Endodermal cell (in vitro differentiated cells): ENCODE data around the gene IRX1. TPM values are rescaled to one million over a fixed set of nuclear protein-coding genes. Genes with fewer than 3 reads are reported as not detected.
A peak's percentile ranks its signal among the peaks of the same experiment; 100 is the strongest.

Source experiments
- DNase-seq: peaks from one replicate; pipeline ENCODE4 v3.0.0-alpha.2; 2017
- H3K27ac ChIP-seq: 2 replicates; pipeline ENCODE4 v1.5.1; 2013; ENCODE audit warnings: mild to moderate bottlenecking, low read depth, low read length, moderate library complexity
- H3K27me3 ChIP-seq: 2 replicates; pipeline ENCODE4 v1.6.1; 2013; ENCODE audit warnings: mild to moderate bottlenecking, low read length, moderate library complexity; ENCODE audit not compliant: insufficient read depth, control insufficient read depth, poor library complexity, severe bottlenecking
- H3K36me3 ChIP-seq: 2 replicates; pipeline ENCODE4 v1.7.0; 2013; ENCODE audit warnings: mild to moderate bottlenecking, low read length, moderate library complexity; ENCODE audit not compliant: control insufficient read depth, insufficient read depth
- H3K4me1 ChIP-seq: one replicate; pipeline ENCODE4 v1.7.0; 2013; ENCODE audit warnings: low read length; ENCODE audit not compliant: control insufficient read depth, insufficient read depth
- H3K4me3 ChIP-seq: 2 replicates; pipeline ENCODE4 v1.5.1; 2013; ENCODE audit warnings: mild to moderate bottlenecking, low read length, moderate library complexity
- H3K9ac ChIP-seq: 2 replicates; pipeline ENCODE4 v1.6.1; 2013; ENCODE audit warnings: mild to moderate bottlenecking, low read length, moderate library complexity; ENCODE audit not compliant: poor library complexity, severe bottlenecking; ENCODE audit errors: extremely low read depth
- H3K9me3 ChIP-seq: 2 replicates; pipeline ENCODE4 v1.6.1; 2013; ENCODE audit warnings: mild to moderate bottlenecking, low read length, moderate library complexity; ENCODE audit not compliant: control insufficient read depth
- H3K27ac Mint-ChIP-seq: 2 replicates; pipeline ENCODE4 v1.8.0; 2020; ENCODE audit warnings: mixed read lengths
- H3K27me3 Mint-ChIP-seq: 2 replicates; pipeline ENCODE4 v1.8.0; 2021; ENCODE audit warnings: mild to moderate bottlenecking, mixed read lengths; ENCODE audit not compliant: insufficient read depth
- H3K36me3 Mint-ChIP-seq: 2 replicates; pipeline ENCODE4 v1.8.0; 2020; ENCODE audit warnings: low read depth, mixed read lengths
- H3K4me1 Mint-ChIP-seq: 2 replicates; pipeline ENCODE4 v1.8.0; 2020; ENCODE audit warnings: mixed read lengths
- H3K4me3 Mint-ChIP-seq: 2 replicates; pipeline ENCODE4 v1.8.0; 2020; ENCODE audit warnings: mild to moderate bottlenecking, moderate library complexity, mixed read lengths
- H3K9me3 Mint-ChIP-seq: 2 replicates; pipeline ENCODE4 v1.8.0; 2020; ENCODE audit warnings: mild to moderate bottlenecking, mixed read lengths
- CTCF ChIP-seq: fragments of 200-600 bp; sonication (generic); conservative IDR thresholded peaks from 2 replicates; pipeline ENCODE4 v1.5.0; 2021; ENCODE audit warnings: antibody characterized with exemption, mild to moderate bottlenecking
- WGBS, 2 experiments: methylation state at CpG; one replicate each; pipeline versions ENCODE4 v1.1.5 to v1.1.7; 2013; ENCODE audit warnings: missing lambda C conversion rate in 2 of 2, mixed read lengths in 1 of 2; ENCODE audit not compliant: insufficient coverage in 1 of 2, insufficient read length in 1 of 2; 5-methylcytosine and 5-hydroxymethylcytosine counted together
- long read RNA-seq, 4 experiments: library from polyadenylated mRNA in 2 of 4; library from RNA in 1 of 4; library from capped mRNA in 1 of 4; stranded (forward) in 3 of 4; unstranded in 1 of 4; transcript quantifications; one replicate each; pipeline ENCODE4 v2.0.0, GENCODE V29; 2020 to 2021; ENCODE audit warnings: inconsistent platforms in 1 of 4
- polyA plus RNA-seq, 2 experiments: library from polyadenylated mRNA; stranded (reverse); fragments of 50-300 nt; gene quantifications; one replicate each; pipeline ENCODE4 v1.2.3, GENCODE V29; 2013
- total RNA-seq, 2 donors: library from RNA; stranded (reverse); fragmentation: NEBNext Ultra II Directional in 1 of 2; extraction: Animal tissue kit (Norgen Biotek cat#: 25700) in 1 of 2; gene quantifications; 2 replicates in 1 of 2; 3 replicates in 1 of 2; pipeline ENCODE4 v1.2.1, GENCODE V29; 2021

The IRX1 gene
- 1 to 10 TPM; 1.9 to 7.6 TPM for total RNA-seq
- 50.3 TPM for polyA plus RNA-seq (2013, experiment 1 of 2)
- polyA plus RNA-seq (2013, experiment 2 of 2): 45.6 TPM
- long read RNA-seq, experiment 1, partial matches to known transcripts: 2 of 3 reads
- long read RNA-seq, experiment 1, other reads (novel, unspliced or antisense): 1 of 3 reads
- long read RNA-seq, experiment 2: 0 reads
- long read RNA-seq, experiment 3, partial matches to known transcripts: 2 of 3 reads
- long read RNA-seq, experiment 3, other reads (novel, unspliced or antisense): 0 of 3 reads
- long read RNA-seq, experiment 4: 0 reads

GRCh38 chr5:3595006-3595961 lies at the start of gene IRX1:
Gene IRX1, plus strand, starts transcription at chr5:3595832. Its CDS starts 274 bp downstream, at chr5:3596106.
- peak within 1 kb of the TSS; percentile 20 for H3K9ac ChIP-seq
- peak within 1 kb of the TSS; percentile 59 for H3K4me3 Mint-ChIP-seq
- WGBS, 2 experiments: 0% methylated on average over 12 to 106 of the region's 106 CpGs

GRCh38 chr5:3546028-3546427 lies 49.6 kb upstream of the IRX1 start:
- DNase-seq: no peak
- no peaks in the 10 kb centered on the region for H3K36me3 ChIP-seq
- H3K9me3 ChIP-seq: no peaks in the 10 kb centered on the region
- no peak overlapping the region for H3K4me3 ChIP-seq
- Mint-ChIP-seq H3K4me3 (no peak overlapping the region), H3K27ac (no peak overlapping the region), H3K4me1 (no peaks in the 10 kb centered on the region), H3K27me3 (peaks cover 1% of the 10 kb centered on the region), H3K36me3 (no peaks in the 10 kb centered on the region), H3K9me3 (no peaks in the 10 kb centered on the region)
- no peaks in the 10 kb centered on the region for H3K27me3 ChIP-seq
- no peak overlapping the region for H3K27ac ChIP-seq
- TF ChIP-seq CTCF: no peak
- no peak overlapping the region for H3K9ac ChIP-seq
- H3K4me1 ChIP-seq: no peaks in the 10 kb centered on the region
- 92 to 96% methylated on average over 2 to 3 of the region's 3 CpGs for WGBS, 2 experiments

More at GRCh38 chr5:3595006-3595961, at the start of gene IRX1:
- Mint-ChIP-seq H3K27ac (no peak within 1 kb of the TSS), H3K9me3 (no peaks in the 10 kb centered on the region), H3K27me3 (peaks cover 93% of the 10 kb centered on the region), H3K36me3 (no peaks in the 10 kb centered on the region), H3K4me1 (peaks cover 33% of the 10 kb centered on the region)
- H3K27me3 ChIP-seq: peaks cover 94% of the 10 kb centered on the region
- DNase-seq: peak; percentile 88
- H3K4me3 ChIP-seq: peak within 1 kb of the TSS; percentile 70
- no peak for TF ChIP-seq CTCF
- no peaks in the 10 kb centered on the region for H3K36me3 ChIP-seq
- H3K27ac ChIP-seq: peak within 1 kb of the TSS; percentile 44
- H3K9me3 ChIP-seq: no peaks in the 10 kb centered on the region
- H3K4me1 ChIP-seq: peaks cover 6% of the 10 kb centered on the region

DNA sequence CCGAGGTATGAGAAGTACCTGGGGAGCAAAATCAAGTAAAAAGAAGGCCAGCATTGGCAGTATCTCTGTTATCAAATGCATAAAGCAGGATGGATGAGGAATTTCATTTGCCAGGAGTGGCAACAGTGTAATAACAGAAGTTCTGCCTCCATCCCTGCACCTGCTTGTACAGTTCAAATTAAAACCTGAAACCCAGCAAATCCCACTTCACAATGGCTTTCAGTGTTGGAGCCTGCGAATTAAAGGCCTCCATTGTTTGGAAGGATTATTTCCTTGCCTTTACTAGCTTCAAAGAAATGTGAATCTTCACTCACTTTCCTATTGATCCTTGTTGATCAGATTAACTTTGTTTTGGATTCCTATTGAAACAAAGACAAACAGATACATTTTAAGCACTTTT lies 31.5 kb upstream of the IRX1 start:
- Histone ChIP-seq H3K36me3 (no peaks in the 10 kb centered on the region), H3K27me3 (peaks cover 6% of the 10 kb centered on the region), H3K9ac (no peak overlapping the region), H3K4me1 (no peaks in the 10 kb centered on the region), H3K27ac (no peak overlapping the region), H3K4me3 (no peak overlapping the region), H3K9me3 (peaks cover 17% of the 10 kb centered on the region)
- Mint-ChIP-seq H3K4me1 (peaks cover 7% of the 10 kb centered on the region), H3K4me3 (no peak overlapping the region), H3K27ac (no peak overlapping the region), H3K9me3 (peaks cover 22% of the 10 kb centered on the region), H3K27me3 (peaks cover 4% of the 10 kb centered on the region), H3K36me3 (no peaks in the 10 kb centered on the region)
- 80 to 92% methylated on average over 1 to 2 of the region's 2 CpGs for WGBS, 2 experiments
- TF ChIP-seq CTCF: no peak
- no peak for DNase-seq
